ENCODE results near the gene KRTAP4-4.

DNA sequence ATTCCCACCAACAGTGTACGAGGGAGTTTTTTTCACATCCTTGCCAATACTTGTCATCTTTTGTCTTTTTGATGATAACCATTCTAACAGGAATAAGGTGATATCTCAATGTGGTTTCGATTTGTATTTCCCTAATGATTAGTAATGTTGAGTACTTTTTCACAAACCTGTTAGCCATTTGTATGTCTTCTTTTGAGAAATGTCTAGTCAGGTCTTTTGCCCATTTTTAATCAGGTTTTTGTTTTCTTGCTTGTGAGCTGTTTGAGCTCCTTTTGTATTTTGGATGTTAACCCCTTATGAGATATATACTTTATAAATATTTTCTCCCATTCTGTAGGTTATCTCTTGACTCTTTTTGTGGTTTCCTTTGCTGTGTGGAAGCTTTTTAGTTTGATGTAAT, 9.0 kb downstream of the KRTAP4-4 start:
- TF ChIP-seq, protein P1, sequence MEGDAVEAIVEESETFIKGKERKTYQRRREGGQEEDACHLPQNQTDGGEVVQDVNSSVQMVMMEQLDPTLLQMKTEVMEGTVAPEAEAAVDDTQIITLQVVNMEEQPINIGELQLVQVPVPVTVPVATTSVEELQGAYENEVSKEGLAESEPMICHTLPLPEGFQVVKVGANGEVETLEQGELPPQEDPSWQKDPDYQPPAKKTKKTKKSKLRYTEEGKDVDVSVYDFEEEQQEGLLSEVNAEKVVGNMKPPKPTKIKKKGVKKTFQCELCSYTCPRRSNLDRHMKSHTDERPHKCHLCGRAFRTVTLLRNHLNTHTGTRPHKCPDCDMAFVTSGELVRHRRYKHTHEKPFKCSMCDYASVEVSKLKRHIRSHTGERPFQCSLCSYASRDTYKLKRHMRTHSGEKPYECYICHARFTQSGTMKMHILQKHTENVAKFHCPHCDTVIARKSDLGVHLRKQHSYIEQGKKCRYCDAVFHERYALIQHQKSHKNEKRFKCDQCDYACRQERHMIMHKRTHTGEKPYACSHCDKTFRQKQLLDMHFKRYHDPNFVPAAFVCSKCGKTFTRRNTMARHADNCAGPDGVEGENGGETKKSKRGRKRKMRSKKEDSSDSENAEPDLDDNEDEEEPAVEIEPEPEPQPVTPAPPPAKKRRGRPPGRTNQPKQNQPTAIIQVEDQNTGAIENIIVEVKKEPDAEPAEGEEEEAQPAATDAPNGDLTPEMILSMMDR (IDR thresholded peaks at IDR 0.05; ENCODE audit: insufficient read depth, low read length): no peak
- no peak for TF ChIP-seq GABPA (IDR thresholded peaks at IDR 0.05; ENCODE audit: low read depth)
- TF ChIP-seq SPI1 (IDR thresholded peaks at IDR 0.05; ENCODE audit: borderline replicate concordance, low read depth): no peak
- TF ChIP-seq POLR2AphosphoS5 (IDR thresholded peaks at IDR 0.05; ENCODE audit: low read depth): no peak
- TF ChIP-seq, protein P2, sequence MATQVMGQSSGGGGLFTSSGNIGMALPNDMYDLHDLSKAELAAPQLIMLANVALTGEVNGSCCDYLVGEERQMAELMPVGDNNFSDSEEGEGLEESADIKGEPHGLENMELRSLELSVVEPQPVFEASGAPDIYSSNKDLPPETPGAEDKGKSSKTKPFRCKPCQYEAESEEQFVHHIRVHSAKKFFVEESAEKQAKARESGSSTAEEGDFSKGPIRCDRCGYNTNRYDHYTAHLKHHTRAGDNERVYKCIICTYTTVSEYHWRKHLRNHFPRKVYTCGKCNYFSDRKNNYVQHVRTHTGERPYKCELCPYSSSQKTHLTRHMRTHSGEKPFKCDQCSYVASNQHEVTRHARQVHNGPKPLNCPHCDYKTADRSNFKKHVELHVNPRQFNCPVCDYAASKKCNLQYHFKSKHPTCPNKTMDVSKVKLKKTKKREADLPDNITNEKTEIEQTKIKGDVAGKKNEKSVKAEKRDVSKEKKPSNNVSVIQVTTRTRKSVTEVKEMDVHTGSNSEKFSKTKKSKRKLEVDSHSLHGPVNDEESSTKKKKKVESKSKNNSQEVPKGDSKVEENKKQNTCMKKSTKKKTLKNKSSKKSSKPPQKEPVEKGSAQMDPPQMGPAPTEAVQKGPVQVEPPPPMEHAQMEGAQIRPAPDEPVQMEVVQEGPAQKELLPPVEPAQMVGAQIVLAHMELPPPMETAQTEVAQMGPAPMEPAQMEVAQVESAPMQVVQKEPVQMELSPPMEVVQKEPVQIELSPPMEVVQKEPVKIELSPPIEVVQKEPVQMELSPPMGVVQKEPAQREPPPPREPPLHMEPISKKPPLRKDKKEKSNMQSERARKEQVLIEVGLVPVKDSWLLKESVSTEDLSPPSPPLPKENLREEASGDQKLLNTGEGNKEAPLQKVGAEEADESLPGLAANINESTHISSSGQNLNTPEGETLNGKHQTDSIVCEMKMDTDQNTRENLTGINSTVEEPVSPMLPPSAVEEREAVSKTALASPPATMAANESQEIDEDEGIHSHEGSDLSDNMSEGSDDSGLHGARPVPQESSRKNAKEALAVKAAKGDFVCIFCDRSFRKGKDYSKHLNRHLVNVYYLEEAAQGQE (IDR thresholded peaks at IDR 0.05; ENCODE audit: insufficient replicate concordance, low read depth): no peak

Measured in HL-60 (cell line).